IPS-18a (cell line): Measurements from ENCODE around the gene AFF4.
"Not testable (repeated sequence)": the region's sequence is repeated elsewhere in the genome, so short reads cannot be mapped to it uniquely, and the experiment has no call there.

ENCODE experiments used
- H3K27ac ChIP-seq: one replicate; pipeline ENCODE4 v1.5.1; 2013; ENCODE audit warnings: low read length
- H3K27me3 ChIP-seq: one replicate; pipeline ENCODE4 v1.6.1; 2013; ENCODE audit warnings: mild to moderate bottlenecking, low read length; ENCODE audit not compliant: control insufficient read depth, insufficient read depth
- H3K36me3 ChIP-seq: one replicate; pipeline ENCODE4 v1.6.1; 2013; ENCODE audit warnings: low read depth, low read length; ENCODE audit not compliant: control insufficient read depth
- H3K4me1 ChIP-seq: one replicate; pipeline ENCODE4 v1.6.1; 2013; ENCODE audit warnings: low read depth, low read length; ENCODE audit not compliant: control insufficient read depth
- H3K4me3 ChIP-seq: one replicate; pipeline ENCODE4 v1.5.1; 2013; ENCODE audit warnings: low read length
- H3K9ac ChIP-seq: one replicate; pipeline ENCODE4 v1.6.1; 2013; ENCODE audit warnings: mild to moderate bottlenecking, low read length, moderate library complexity
- H3K9me3 ChIP-seq: one replicate; pipeline ENCODE4 v1.6.1; 2013; ENCODE audit warnings: low read depth, low read length; ENCODE audit not compliant: control insufficient read depth

AFF4 gene

GRCh38 chr5:132865668-132866341 lies 97.6 kb downstream of the AFF4 start:
- peak overlapping the region; percentile 91 for H3K4me3 ChIP-seq
- H3K27me3 ChIP-seq = no peaks in the 10 kb centered on the region
- peak overlapping the region; percentile 93 for H3K9ac ChIP-seq
- peak overlapping the region; percentile 66 for H3K27ac ChIP-seq
- H3K4me1 ChIP-seq = peaks cover 9% of the 10 kb centered on the region
- H3K9me3 ChIP-seq = no peaks in the 10 kb centered on the region
- H3K36me3 ChIP-seq = peaks cover 17% of the 10 kb centered on the region

- Histone ChIP-seq H3K36me3 (no peaks in the 10 kb centered on the region), H3K27ac (no peak overlapping the region), H3K27me3 (no peaks in the 10 kb centered on the region), H3K4me3 (no peak overlapping the region), H3K9me3 (no peaks in the 10 kb centered on the region), H3K9ac (no peak overlapping the region), H3K4me1 (peaks cover 7% of the 10 kb centered on the region)
Observed at GRCh38 chr5:132860742-132861141, 102.7 kb downstream of the AFF4 start.

- H3K27me3 ChIP-seq = no peaks in the 10 kb centered on the region
- no peaks in the 10 kb centered on the region for H3K9me3 ChIP-seq
- peaks cover 2% of the 10 kb centered on the region for H3K4me1 ChIP-seq
- H3K27ac ChIP-seq = no peak overlapping the region
- no peaks in the 10 kb centered on the region for H3K36me3 ChIP-seq
- H3K9ac ChIP-seq = no peak overlapping the region
- H3K4me3 ChIP-seq = no peak overlapping the region
Observed at GRCh38 chr5:132859889-132860437, 103.5 kb downstream of the AFF4 start.

GRCh38 chr5:132856011-132856410 lies 107.4 kb downstream of the AFF4 start:
- Histone ChIP-seq H3K4me3 (no peak overlapping the region), H3K4me1 (peaks cover 3% of the 10 kb centered on the region), H3K27ac (no peak overlapping the region), H3K27me3 (no peaks in the 10 kb centered on the region), H3K36me3 (no peaks in the 10 kb centered on the region), H3K9me3 (no peaks in the 10 kb centered on the region), H3K9ac (no peak overlapping the region)

GRCh38 chr5:132854992-132855391 lies 108.4 kb downstream of the AFF4 start:
- H3K4me1 ChIP-seq, H3K36me3 ChIP-seq, H3K9ac ChIP-seq, H3K9me3 ChIP-seq, H3K4me3 ChIP-seq, H3K27me3 ChIP-seq, H3K27ac ChIP-seq: not testable (repeated sequence)

GRCh38 chr5:132854301-132854700 lies 109.1 kb downstream of the AFF4 start:
- no peak overlapping the region for H3K27ac ChIP-seq
- no peak overlapping the region for H3K4me3 ChIP-seq
- no peaks in the 10 kb centered on the region for H3K27me3 ChIP-seq
- H3K36me3 ChIP-seq = no peaks in the 10 kb centered on the region
- no peak overlapping the region for H3K9ac ChIP-seq
- H3K9me3 ChIP-seq = no peaks in the 10 kb centered on the region
- peaks cover 3% of the 10 kb centered on the region for H3K4me1 ChIP-seq

GRCh38 chr5:132853790-132854189 lies 109.6 kb downstream of the AFF4 start:
- no peaks in the 10 kb centered on the region for H3K27me3 ChIP-seq
- H3K27ac ChIP-seq = no peak overlapping the region
- no peaks in the 10 kb centered on the region for H3K36me3 ChIP-seq
- no peak overlapping the region for H3K9ac ChIP-seq
- H3K9me3 ChIP-seq = no peaks in the 10 kb centered on the region
- H3K4me1 ChIP-seq = peaks cover 3% of the 10 kb centered on the region
- H3K4me3 ChIP-seq = no peak overlapping the region

GRCh38 chr5:132853323-132853722 lies 110.1 kb downstream of the AFF4 start:
- Histone ChIP-seq H3K36me3 (no peaks in the 10 kb centered on the region), H3K4me1 (peaks cover 3% of the 10 kb centered on the region)

GRCh38 chr5:132850066-132850465 lies 113.4 kb downstream of the AFF4 start:
- no peak overlapping the region for H3K9ac ChIP-seq

More at GRCh38 chr5:132853323-132853722, 110.1 kb downstream of the AFF4 start:
- Histone ChIP-seq H3K9ac (no peak overlapping the region), H3K27me3 (no peaks in the 10 kb centered on the region), H3K9me3 (no peaks in the 10 kb centered on the region), H3K4me3 (no peak overlapping the region), H3K27ac (no peak overlapping the region)

GRCh38 chr5:132849347-132849746 lies 114.1 kb downstream of the AFF4 start:
- H3K9me3 ChIP-seq = no peaks in the 10 kb centered on the region
- peaks cover under 1% of the 10 kb centered on the region for H3K4me1 ChIP-seq
- H3K9ac ChIP-seq = no peak overlapping the region
- H3K36me3 ChIP-seq = no peaks in the 10 kb centered on the region
- H3K4me3 ChIP-seq = no peak overlapping the region
- H3K27ac ChIP-seq = no peak overlapping the region
- H3K27me3 ChIP-seq = no peaks in the 10 kb centered on the region

More at GRCh38 chr5:132850066-132850465, 113.4 kb downstream of the AFF4 start:
- no peak overlapping the region for H3K4me3 ChIP-seq
- no peak overlapping the region for H3K27ac ChIP-seq
- no peaks in the 10 kb centered on the region for H3K9me3 ChIP-seq
- H3K27me3 ChIP-seq = no peaks in the 10 kb centered on the region
- H3K4me1 ChIP-seq = peaks cover 3% of the 10 kb centered on the region
- no peaks in the 10 kb centered on the region for H3K36me3 ChIP-seq

- Histone ChIP-seq H3K36me3 (no peaks in the 10 kb centered on the region), H3K4me3 (no peak overlapping the region), H3K4me1 (no peaks in the 10 kb centered on the region), H3K9ac (no peak overlapping the region), H3K27me3 (no peaks in the 10 kb centered on the region), H3K27ac (no peak overlapping the region), H3K9me3 (no peaks in the 10 kb centered on the region)
Observed at GRCh38 chr5:132848270-132848669, 115.2 kb downstream of the AFF4 start.

- no peaks in the 10 kb centered on the region for H3K36me3 ChIP-seq
- H3K9ac ChIP-seq = no peak overlapping the region
- H3K4me3 ChIP-seq = no peak overlapping the region
- no peak overlapping the region for H3K27ac ChIP-seq
- H3K27me3 ChIP-seq = no peaks in the 10 kb centered on the region
- H3K4me1 ChIP-seq = no peaks in the 10 kb centered on the region
- H3K9me3 ChIP-seq = no peaks in the 10 kb centered on the region
Observed at GRCh38 chr5:132841305-132841704, 122.1 kb downstream of the AFF4 start.
